Motor neuron (in vitro differentiated cells): ENCODE results near the gene DLG5. TPM values are rescaled to one million over a fixed set of nuclear protein-coding genes. Genes with fewer than 3 reads are reported as not detected.

ENCODE experiments used
- ATAC-seq, 8 experiments: fragments of 200-7000 bp; cut with Tn5 transposase; replicated peaks in 6 of 8; 2 replicates each; pipeline ENCODE4 v1.8.0; 2021; ENCODE audit warnings: mild to moderate bottlenecking in 8 of 8, moderate library complexity in 8 of 8
- H3K27ac ChIP-seq, 2 donors: fragments of 250-450 bp; sonication (Bioruptor Pico); 2 replicates each; pipeline ENCODE4 v1.9.0; 2021; ENCODE audit warnings: antibody characterized with exemption in 2 of 2, mild to moderate bottlenecking in 2 of 2, moderate library complexity in 1 of 2
- H3K4me1 ChIP-seq, 2 donors: fragments of 250-450 bp; sonication (Bioruptor Pico); replicated peaks in 1 of 2; 2 replicates each; pipeline ENCODE4 v1.6.1; 2021; ENCODE audit warnings: antibody characterized with exemption in 2 of 2, mild to moderate bottlenecking in 2 of 2, moderate library complexity in 1 of 2
- H3K4me3 ChIP-seq, 5 donors: fragments of 250-450 bp; sonication (Bioruptor Pico); 2 replicates each; pipeline ENCODE4 v1.9.0; 2021; ENCODE audit warnings: antibody characterized with exemption in 5 of 5, mild to moderate bottlenecking in 5 of 5, moderate library complexity in 4 of 5
- WGBS, 10 experiments: fragments of 450-650 bp; shearing (Covaris generic); methylation state at CpG; one replicate each; pipeline ENCODE4 v1.0.0; 2022; 5-methylcytosine and 5-hydroxymethylcytosine counted together
- in situ Hi-C, 9 experiments: fragments of 400-800 bp; cut with MboI; loops; one replicate each; pipeline ENCODE4 v1.15.0; 2021; ENCODE audit warnings: low sequenced_read_pairs in 9 of 9, low pct_unique_long_range_greater_than_20kb in 2 of 9; ENCODE audit not compliant: unreplicated experiment in 9 of 9
- total RNA-seq, 8 experiments: library from RNA; unstranded; fragments of 300-600 nt; gene quantifications; 2 replicates each; pipeline versions ENCODE4 v1.2.3 to v1.2.4, GENCODE V29; 2022

The DLG5 gene
- total RNA-seq, 8 experiments from 2014 or later = 18.2 to 62.7 (median 23.4) TPM

DNA sequence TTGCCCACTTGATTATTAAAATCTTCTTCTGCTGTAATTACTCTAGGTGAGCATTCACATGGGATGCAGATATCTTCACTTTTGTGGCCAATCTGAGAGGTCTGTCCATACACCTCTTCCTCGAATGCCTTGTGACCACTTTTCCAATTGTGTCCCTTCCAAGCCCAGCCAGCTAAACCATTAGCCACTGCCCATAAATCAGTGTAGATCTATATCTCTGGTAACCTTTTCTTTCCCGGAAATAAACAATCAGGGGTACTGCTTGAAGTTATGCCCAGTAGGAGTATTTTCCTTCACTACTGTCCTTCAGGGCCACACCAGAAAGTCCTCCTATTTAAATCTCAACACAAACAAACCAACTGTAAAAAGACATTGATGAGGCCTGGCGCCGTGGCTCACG, 184.4 kb downstream of the DLG5 start:
- no peak overlapping the region for H3K27ac ChIP-seq
- ATAC-seq = no peak
- in situ Hi-C loops = no loop called here
- WGBS, 10 experiments = 60 to 100% (median 88%) methylated on average over 1 to 2 of the region's 5 CpGs; no CpG with 5 or more reads in 6 of the 10 experiments
- no peaks in the 10 kb centered on the region for H3K4me1 ChIP-seq
- no peak overlapping the region for H3K4me3 ChIP-seq

DNA sequence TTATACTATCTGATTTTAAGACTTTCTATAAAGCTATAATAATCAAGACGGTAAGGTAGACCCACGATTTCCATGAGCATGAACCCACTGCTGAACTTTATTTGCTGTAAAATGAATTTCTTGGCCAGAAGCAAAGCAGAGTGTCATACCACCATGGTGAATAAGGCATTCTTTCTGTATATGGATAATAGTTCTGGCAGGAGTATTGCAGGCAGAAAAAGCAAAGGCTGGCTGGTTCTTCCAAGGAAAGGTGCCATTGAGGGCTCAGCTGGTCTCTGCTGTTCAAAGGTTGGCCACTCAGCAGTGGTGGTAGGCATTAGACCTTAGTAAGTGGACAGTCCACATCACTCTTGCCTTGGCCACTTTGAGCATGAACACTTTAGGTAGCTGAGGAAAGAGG, 184.8 kb downstream of the DLG5 start:
- in situ Hi-C loops = no loop called here
- 71 to 100% (median 94%) methylated on average over 1 to 2 of the region's 2 CpGs; no CpG with 5 or more reads in 1 of the 10 experiments for WGBS, 10 experiments
- ATAC-seq = no peak
- Histone ChIP-seq H3K4me3 (no peak overlapping the region), H3K27ac (no peak overlapping the region), H3K4me1 (no peaks in the 10 kb centered on the region)

Other genes with a start within 250 kb of the DLG5 start
- gene POLR3A, start 102.8 kb upstream of the DLG5 start, total RNA-seq = 10 to 100 TPM; 17.4 to 31.2 (median 24.1) TPM
- 1,000 to 10,000 TPM; 3,234 to 5,215 (median 4,143) TPM for gene RPS24, start 107.1 kb upstream of the DLG5 start, total RNA-seq